Mesothelial cell of epicardium (in vitro differentiated cells): ENCODE results near the gene IFI44. TPM values are rescaled to one million over a fixed set of nuclear protein-coding genes. Genes with fewer than 3 reads are reported as not detected.

Experiments used
- DNase-seq, 2 experiments: peaks; one replicate each; pipeline ENCODE4 v3.0.0; 2021; ENCODE audit warnings: low spot score in 2 of 2; ENCODE audit not compliant: unreplicated experiment in 2 of 2
- H3K27ac Mint-ChIP-seq: 2 replicates; pipeline ENCODE4 v1.8.0; 2021; ENCODE audit warnings: mixed read lengths
- H3K27me3 Mint-ChIP-seq: 2 replicates; pipeline ENCODE4 v1.8.0; 2021; ENCODE audit warnings: low read depth, mixed read lengths
- H3K36me3 Mint-ChIP-seq: 2 replicates; pipeline ENCODE4 v1.8.0; 2021; ENCODE audit warnings: mixed read lengths
- H3K4me1 Mint-ChIP-seq: 2 replicates; pipeline ENCODE4 v1.8.0; 2021; ENCODE audit warnings: mixed read lengths
- H3K4me3 Mint-ChIP-seq: 2 replicates; pipeline ENCODE4 v1.8.0; 2021; ENCODE audit warnings: mild to moderate bottlenecking, moderate library complexity, mixed read lengths
- H3K9me3 Mint-ChIP-seq: 2 replicates; pipeline ENCODE4 v1.8.0; 2021; ENCODE audit warnings: mixed read lengths
- total RNA-seq: library from RNA; stranded (reverse); gene quantifications from 3 replicates; pipeline ENCODE4 v1.2.1, GENCODE V29; 2021
- TF ChIP-seq, protein P1 (sequence below): fragments of 200-600 bp; sonication (generic); IDR thresholded peaks from one replicate; pipeline ENCODE4 v1.5.0; 2021; ENCODE audit warnings: antibody characterized with exemption; ENCODE audit not compliant: unreplicated experiment

IFI44 gene
- total RNA-seq, 1 donor from 2014 or later, result 94.3 TPM

DNA sequence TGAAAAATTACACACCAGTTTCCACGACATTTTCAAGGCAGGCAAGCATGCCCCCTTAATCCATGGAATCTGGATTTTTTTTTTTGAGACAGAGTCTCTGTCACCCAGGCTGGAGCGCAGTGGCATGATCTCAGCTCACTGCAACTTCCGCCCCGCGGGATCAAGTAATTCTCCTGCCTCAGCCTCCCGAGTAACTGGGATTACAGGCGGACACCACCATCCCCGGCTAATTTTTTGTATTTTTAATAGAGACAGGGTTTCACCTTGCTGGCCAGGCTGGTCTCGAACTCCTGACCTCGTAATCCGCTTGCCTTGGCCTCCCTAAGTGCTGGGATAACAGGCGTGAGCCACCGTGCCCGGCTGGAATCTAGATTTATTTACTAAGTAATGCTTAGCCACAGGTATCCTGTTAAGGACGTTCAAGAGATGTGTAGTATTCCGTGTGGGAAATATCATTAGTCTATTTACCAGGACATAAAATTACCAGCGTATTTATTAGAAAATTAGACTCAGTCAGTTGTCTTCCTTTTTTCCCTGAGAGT lies 2.5 kb downstream of the IFI44 start:
- no peak for DNase-seq
- peaks cover 29% of the 10 kb centered on the region for H3K4me1 Mint-ChIP-seq
- peaks cover 13% of the 10 kb centered on the region for H3K27me3 Mint-ChIP-seq
- peaks cover 40% of the 10 kb centered on the region for H3K36me3 Mint-ChIP-seq
- TF ChIP-seq, protein P1, sequence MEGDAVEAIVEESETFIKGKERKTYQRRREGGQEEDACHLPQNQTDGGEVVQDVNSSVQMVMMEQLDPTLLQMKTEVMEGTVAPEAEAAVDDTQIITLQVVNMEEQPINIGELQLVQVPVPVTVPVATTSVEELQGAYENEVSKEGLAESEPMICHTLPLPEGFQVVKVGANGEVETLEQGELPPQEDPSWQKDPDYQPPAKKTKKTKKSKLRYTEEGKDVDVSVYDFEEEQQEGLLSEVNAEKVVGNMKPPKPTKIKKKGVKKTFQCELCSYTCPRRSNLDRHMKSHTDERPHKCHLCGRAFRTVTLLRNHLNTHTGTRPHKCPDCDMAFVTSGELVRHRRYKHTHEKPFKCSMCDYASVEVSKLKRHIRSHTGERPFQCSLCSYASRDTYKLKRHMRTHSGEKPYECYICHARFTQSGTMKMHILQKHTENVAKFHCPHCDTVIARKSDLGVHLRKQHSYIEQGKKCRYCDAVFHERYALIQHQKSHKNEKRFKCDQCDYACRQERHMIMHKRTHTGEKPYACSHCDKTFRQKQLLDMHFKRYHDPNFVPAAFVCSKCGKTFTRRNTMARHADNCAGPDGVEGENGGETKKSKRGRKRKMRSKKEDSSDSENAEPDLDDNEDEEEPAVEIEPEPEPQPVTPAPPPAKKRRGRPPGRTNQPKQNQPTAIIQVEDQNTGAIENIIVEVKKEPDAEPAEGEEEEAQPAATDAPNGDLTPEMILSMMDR, result no peak
- H3K27ac Mint-ChIP-seq, result no peak overlapping the region
- peaks cover 21% of the 10 kb centered on the region for H3K9me3 Mint-ChIP-seq
- peak overlapping the region; percentile 67 for H3K4me3 Mint-ChIP-seq

DNA sequence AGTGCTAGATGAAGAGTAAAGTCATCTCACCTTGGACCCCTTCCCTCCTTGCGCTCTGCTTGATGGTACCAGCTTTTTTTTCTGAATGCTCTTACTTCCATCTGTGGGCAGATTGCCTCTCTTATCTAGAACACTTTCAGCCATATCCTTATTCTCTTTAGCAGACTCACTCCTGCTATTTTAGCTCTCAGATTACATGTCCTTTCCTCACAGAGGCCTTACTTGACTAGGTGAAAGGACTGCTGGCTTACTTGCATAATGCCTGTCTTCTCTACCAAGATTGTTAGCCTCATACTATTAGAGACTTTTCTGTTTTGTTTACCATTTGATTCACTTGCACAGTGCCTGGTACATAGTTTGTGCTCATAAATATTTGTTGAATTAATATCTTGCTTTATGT lies 9.3 kb downstream of the IFI44 start:
- TF ChIP-seq, protein P1, result no peak
- Mint-ChIP-seq H3K36me3 (peaks cover 61% of the 10 kb centered on the region), H3K9me3 (no peaks in the 10 kb centered on the region), H3K27ac (no peak overlapping the region), H3K4me3 (no peak overlapping the region), H3K27me3 (peaks cover 22% of the 10 kb centered on the region), H3K4me1 (peaks cover 3% of the 10 kb centered on the region)
- no peak for DNase-seq

DNA sequence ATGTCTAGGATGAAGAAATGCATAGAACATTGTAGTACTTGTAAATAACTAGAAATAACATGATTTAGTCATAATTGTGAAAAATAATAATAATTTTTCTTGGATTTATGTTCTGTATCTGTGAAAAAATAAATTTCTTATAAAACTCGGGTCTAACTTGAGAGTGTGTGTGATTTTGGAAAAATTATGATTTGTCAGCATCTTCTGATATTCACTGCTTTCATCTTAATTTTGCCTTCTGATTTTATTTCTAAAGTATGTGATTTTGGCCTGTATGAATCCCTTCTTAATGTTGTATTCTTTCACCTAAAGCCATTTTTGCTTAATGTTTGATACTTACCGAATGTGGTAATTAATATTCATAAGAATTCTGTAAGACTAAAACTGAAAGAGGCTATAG lies 14.3 kb downstream of the IFI44 start:
- TF ChIP-seq, protein P1, result no peak
- no peaks in the 10 kb centered on the region for H3K9me3 Mint-ChIP-seq
- H3K27ac Mint-ChIP-seq, result no peak overlapping the region
- peaks cover 36% of the 10 kb centered on the region for H3K36me3 Mint-ChIP-seq
- peaks cover 44% of the 10 kb centered on the region for H3K27me3 Mint-ChIP-seq
- no peak for DNase-seq
- H3K4me3 Mint-ChIP-seq, result no peak overlapping the region
- no peaks in the 10 kb centered on the region for H3K4me1 Mint-ChIP-seq

DNA sequence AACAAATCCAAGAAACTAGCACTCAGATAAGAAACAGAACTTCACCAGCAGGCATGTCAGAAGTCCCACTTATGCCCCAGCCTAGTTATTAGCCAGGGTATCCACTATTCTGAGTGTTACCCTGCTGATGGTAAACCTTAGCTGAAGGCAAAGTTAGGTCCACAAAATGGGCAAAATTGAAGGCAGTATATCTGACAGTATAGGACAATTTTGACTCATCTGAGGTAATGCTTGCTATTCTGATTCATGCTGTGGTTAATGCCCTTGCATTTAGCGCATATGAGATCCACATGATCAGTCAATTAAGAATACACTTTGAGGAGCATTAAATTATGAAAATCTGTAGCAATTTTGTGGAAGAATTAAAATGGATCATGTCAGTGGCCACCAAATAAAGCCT lies 15.1 kb downstream of the IFI44 start:
- no peaks in the 10 kb centered on the region for H3K9me3 Mint-ChIP-seq
- no peaks in the 10 kb centered on the region for H3K4me1 Mint-ChIP-seq
- no peak overlapping the region for H3K4me3 Mint-ChIP-seq
- peaks cover 44% of the 10 kb centered on the region for H3K27me3 Mint-ChIP-seq
- TF ChIP-seq, protein P1, result no peak
- no peak overlapping the region for H3K27ac Mint-ChIP-seq
- H3K36me3 Mint-ChIP-seq, result peaks cover 29% of the 10 kb centered on the region
- DNase-seq, result no peak

DNA sequence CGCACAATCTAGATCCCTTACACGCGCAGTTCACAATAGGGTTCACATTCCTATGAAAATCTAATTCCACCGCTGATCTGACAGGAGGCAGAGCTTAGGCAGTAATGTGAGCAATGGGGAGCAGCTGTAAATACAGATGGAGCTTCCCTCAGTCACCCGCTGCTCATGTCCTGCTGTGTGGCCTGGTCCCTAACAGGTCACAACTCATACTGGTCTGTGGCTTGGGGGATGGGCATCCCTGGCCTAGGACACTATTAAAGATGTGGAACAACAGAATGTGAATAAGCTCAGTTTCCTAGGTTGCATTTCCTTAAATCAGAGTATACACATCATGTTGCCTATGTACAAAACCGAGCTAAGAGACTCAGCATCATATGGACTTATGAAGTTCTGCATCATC lies 16.2 kb downstream of the IFI44 start:
- no peak for DNase-seq
- Mint-ChIP-seq H3K27ac (no peak overlapping the region), H3K27me3 (peaks cover 52% of the 10 kb centered on the region), H3K36me3 (peaks cover 20% of the 10 kb centered on the region), H3K9me3 (no peaks in the 10 kb centered on the region), H3K4me1 (no peaks in the 10 kb centered on the region), H3K4me3 (no peak overlapping the region)
- TF ChIP-seq, protein P1, result no peak

DNA sequence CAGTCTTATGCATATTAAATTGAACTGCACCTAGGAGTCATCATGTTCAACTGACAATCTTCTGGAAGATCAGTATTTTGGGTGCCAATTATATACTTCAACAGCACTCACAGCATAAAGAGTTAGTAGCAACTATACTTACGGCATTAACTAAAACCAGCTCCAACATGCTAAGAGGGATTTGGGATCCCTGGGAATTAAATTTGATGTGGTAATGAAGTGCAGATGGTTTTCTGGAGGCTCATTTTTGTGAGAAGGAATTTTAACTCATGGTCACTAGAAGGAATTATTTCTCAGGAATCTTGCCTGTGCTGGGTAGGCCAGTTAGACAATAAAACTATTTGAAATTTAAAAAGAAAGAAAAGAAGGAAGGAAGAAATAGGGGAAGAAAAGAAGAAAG lies 18.3 kb downstream of the IFI44 start:
- no peak for DNase-seq
- Mint-ChIP-seq H3K4me1 (no peaks in the 10 kb centered on the region), H3K27ac (no peak overlapping the region), H3K27me3 (peaks cover 55% of the 10 kb centered on the region), H3K4me3 (no peak overlapping the region), H3K9me3 (no peaks in the 10 kb centered on the region), H3K36me3 (peaks cover 7% of the 10 kb centered on the region)
- TF ChIP-seq, protein P1, result no peak
